Left colon (tissue), 2 donors: Measurements from ENCODE around the gene AHCY. TPM values are rescaled to one million over a fixed set of nuclear protein-coding genes. Genes with fewer than 3 reads are reported as not detected.
"Not testable (repeated sequence)": the region's sequence is repeated elsewhere in the genome, so short reads cannot be mapped to it uniquely, and the experiment has no call there.

ENCODE experiments used
- ATAC-seq: fragments of 200-7000 bp; cut with Tn5 transposase; one replicate; pipeline ENCODE4 v1.9.1; 2020; ENCODE audit warnings: mild to moderate bottlenecking, moderate library complexity
- DNase-seq, 2 donors: peaks; one replicate each; pipeline ENCODE4 v3.0.0-alpha.2; 2020
- intact Hi-C, 2 donors: fragments of 100-400 bp; cut with DNase I in 1 of 2; cut with micrococcal nuclease in 1 of 2; formaldehyde crosslinking; loops; one replicate each; pipeline versions ENCODE4 v1.11.2 to v1.14.0; 2022; cut with DNase I, micrococcal nuclease
- long read RNA-seq: library from polyadenylated mRNA; unstranded; transcript quantifications from one replicate; pipeline ENCODE4 v2.0.0, GENCODE V29; 2021
- total RNA-seq, 2 donors: library from RNA; stranded (reverse); fragmentation: NEBNext Ultra II Directional; extraction: Animal tissue kit (Norgen Biotek cat#: 25700); gene quantifications; one replicate each; pipeline ENCODE4 v1.2.1, GENCODE V29; 2021
- donor health status: DM: no; HTN: no; CAD: no.
- donor health status: DM: yes; HTN: yes; CAD: no.

AHCY gene
- 10 to 100 TPM; 72.9 to 73.9 TPM for total RNA-seq
- long read RNA-seq, transcript AHCY-201 (10 exons, 2,143 nt), result major isoform, 84 of 132 reads
- long read RNA-seq, partial matches to known transcripts, result 31 of 132 reads
- long read RNA-seq, other reads (novel, unspliced or antisense), result 16 of 132 reads

- ATAC-seq (peak; percentile 93), DNase-seq (peak; percentile 98 to 99)
- intact Hi-C loops, result no loop called here
Measured at GRCh38 chr20:34302723-34303533, at the start of gene AHCY. Gene AHCY (minus strand): TSS chr20:34303355. CDS start chr20:34303270, 85 bp downstream.

- intact Hi-C loops, result no loop called here
- no peak for DNase-seq
- peak; percentile 72 for ATAC-seq
Measured at GRCh38 chr20:34350095-34350494, 46.9 kb upstream of the AHCY start.

GRCh38 chr20:34347571-34347970 lies 44.4 kb upstream of the AHCY start:
- intact Hi-C loops, result no loop called here
- ATAC-seq (no peak), DNase-seq (no peak)

- ATAC-seq, intact Hi-C loops, DNase-seq: not testable (repeated sequence)
Measured at GRCh38 chr20:34346533-34346865, 43.3 kb upstream of the AHCY start.

GRCh38 chr20:34345839-34346532 lies 42.8 kb upstream of the AHCY start:
- intact Hi-C loops, DNase-seq: not testable (repeated sequence)

GRCh38 chr20:34345402-34345736 lies 42.2 kb upstream of the AHCY start:
- no peak for DNase-seq
- intact Hi-C loops, result no loop called here
- peak; percentile 43 for ATAC-seq

More at GRCh38 chr20:34345839-34346532, 42.8 kb upstream of the AHCY start:
- not testable (repeated sequence) for ATAC-seq

- peak; percentile 45 for ATAC-seq
- intact Hi-C loops, result no loop called here
- no peak for DNase-seq
Measured at GRCh38 chr20:34344238-34344637, 41.1 kb upstream of the AHCY start.

- ATAC-seq (peak; percentile 80), DNase-seq (peak; percentile 26 to 38)
- intact Hi-C loops, result no loop called here
Measured at GRCh38 chr20:34343458-34344211, 40.5 kb upstream of the AHCY start.

- intact Hi-C loops, DNase-seq, ATAC-seq: not testable (repeated sequence)
Measured at GRCh38 chr20:34341199-34341598, 38.0 kb upstream of the AHCY start.

GRCh38 chr20:34340726-34341125 lies 37.6 kb upstream of the AHCY start:
- DNase-seq, ATAC-seq, intact Hi-C loops: not testable (repeated sequence)

- ATAC-seq, result no peak
- intact Hi-C loops, result no loop called here
- DNase-seq, result no peak
Measured at GRCh38 chr20:34337982-34338726, 35.0 kb upstream of the AHCY start.

- intact Hi-C loops, result no loop called here
- no peak for ATAC-seq
- DNase-seq, result no peak
Measured at GRCh38 chr20:34337544-34337943, 34.4 kb upstream of the AHCY start.

GRCh38 chr20:34334654-34335407 lies 31.7 kb upstream of the AHCY start:
- intact Hi-C loops, result no loop called here
- ATAC-seq, result peak; percentile 37

GRCh38 chr20:34333786-34334185 lies 30.6 kb upstream of the AHCY start:
- intact Hi-C loops, result no loop called here
- DNase-seq, result no peak
- peak; percentile 89 for ATAC-seq

More at GRCh38 chr20:34334654-34335407, 31.7 kb upstream of the AHCY start:
- no peak for DNase-seq

GRCh38 chr20:34332262-34332920 lies 29.2 kb upstream of the AHCY start:
- ATAC-seq (no peak), DNase-seq (no peak)
- intact Hi-C loops, result no loop called here

GRCh38 chr20:34331838-34332237 lies 28.7 kb upstream of the AHCY start:
- intact Hi-C loops, result no loop called here
- DNase-seq, result no peak
- no peak for ATAC-seq

- ATAC-seq, DNase-seq, intact Hi-C loops: not testable (repeated sequence)
Measured at GRCh38 chr20:34330861-34331544, 27.8 kb upstream of the AHCY start.
